IMR-90 (cell line): ENCODE results near the gene CNTLN. TPM values are rescaled to one million over a fixed set of nuclear protein-coding genes. Genes with fewer than 3 reads are reported as not detected.

Source experiments
- ATAC-seq: fragments of 200-7000 bp; cut with Tn5 transposase; 2 replicates; pipeline ENCODE4 v1.9.1; 2020; ENCODE audit warnings: low read depth, mild to moderate bottlenecking, moderate library complexity
- BruUV-seq: library from RNA; stranded (reverse); fragments of 400-500 nt; replicated peaks from 2 replicates; lab custom pipeline; 2021; lab: Mats Ljungman, UMichigan
- CTCF ChIA-PET: fragments of 300-600 bp; formaldehyde crosslinking; extraction: SDS; loops from one replicate; lab custom pipeline; 2021; ENCODE audit warnings: antibody characterized with exemption; lab: Yijun Ruan, JAX
- POLR2A ChIA-PET: fragments of 300-600 bp; sonication (Branson Sonifier 250); formaldehyde crosslinking; loops from one replicate; lab custom pipeline; 2022; ENCODE audit warnings: antibody characterized with exemption; ENCODE audit not compliant: unreplicated experiment; lab: Charles Lee
- DNase-seq: peaks from one replicate; pipeline ENCODE4 v3.0.0; 2013
- H2AFZ ChIP-seq: replicated peaks from 2 replicates; pipeline ENCODE3; 2013; ENCODE audit warnings: low read length, mild to moderate bottlenecking; ENCODE audit not compliant: poor library complexity
- H2AK5ac ChIP-seq: 2 replicates; pipeline ENCODE4 v1.6.1; 2013; ENCODE audit warnings: low read depth, low read length, inconsistent platforms
- H2AK9ac ChIP-seq: replicated peaks from 2 replicates; pipeline ENCODE3; 2013; ENCODE audit warnings: mild to moderate bottlenecking, low read depth, low read length, moderate library complexity; ENCODE audit not compliant: poor library complexity
- H2BK120ac ChIP-seq: 2 replicates; pipeline ENCODE4 v1.6.1; 2013; ENCODE audit warnings: low read depth, low read length, inconsistent platforms
- H2BK15ac ChIP-seq: 3 replicates; pipeline ENCODE4 v1.6.1; 2013; ENCODE audit warnings: low read depth, low read length, inconsistent platforms
- H2BK20ac ChIP-seq: 2 replicates; pipeline ENCODE4 v1.6.1; 2013; ENCODE audit warnings: low read depth, mild to moderate bottlenecking, inconsistent platforms, low read length, moderate library complexity
- H2BK5ac ChIP-seq: 2 replicates; pipeline ENCODE4 v1.6.1; 2013; ENCODE audit warnings: mild to moderate bottlenecking, low read depth, low read length, inconsistent platforms; ENCODE audit not compliant: poor library complexity, severe bottlenecking
- H3K14ac ChIP-seq: replicated peaks from 2 replicates; pipeline ENCODE4 v1.6.1; 2013; ENCODE audit warnings: low read depth, low read length, inconsistent platforms
- H3K18ac ChIP-seq: 2 replicates; pipeline ENCODE4 v1.6.1; 2013; ENCODE audit warnings: low read depth, low read length, control low read depth
- H3K23ac ChIP-seq: 2 replicates; pipeline ENCODE4 v1.6.1; 2013; ENCODE audit warnings: low read depth, low read length, inconsistent platforms
- H3K27ac ChIP-seq: 2 replicates; pipeline ENCODE4 v1.5.1; 2013; ENCODE audit warnings: mild to moderate bottlenecking, control low read depth, low read length; ENCODE audit not compliant: insufficient read depth
- H3K27me3 ChIP-seq: 2 replicates; pipeline ENCODE4 v1.6.1; 2013; ENCODE audit warnings: low read length; ENCODE audit not compliant: control insufficient read depth, insufficient read depth
- H3K36me3 ChIP-seq: 2 replicates; pipeline ENCODE4 v1.6.1; 2013; ENCODE audit warnings: low read length, mixed read lengths; ENCODE audit not compliant: control insufficient read depth, insufficient read depth
- H3K4ac ChIP-seq: 2 replicates; pipeline ENCODE4 v1.6.1; 2013; ENCODE audit warnings: low read depth, low read length, inconsistent platforms
- H3K4me1 ChIP-seq: 2 replicates; pipeline ENCODE4 v1.6.1; 2013; ENCODE audit warnings: low read length, mixed read lengths; ENCODE audit not compliant: control insufficient read depth, insufficient read depth
- H3K4me2 ChIP-seq: 2 replicates; pipeline ENCODE4 v1.6.1; 2013; ENCODE audit warnings: low read depth, mild to moderate bottlenecking, control low read depth, low read length, moderate library complexity
- H3K4me3 ChIP-seq: 2 replicates; pipeline ENCODE4 v1.5.1; 2013; ENCODE audit warnings: low read depth, mild to moderate bottlenecking, control low read depth, low read length, moderate library complexity; ENCODE audit not compliant: insufficient read depth
- H3K56ac ChIP-seq: 2 replicates; pipeline ENCODE4 v1.6.1; 2013; ENCODE audit warnings: low read length, inconsistent platforms; ENCODE audit not compliant: insufficient read depth; ENCODE audit errors: extremely low read depth
- H3K79me1 ChIP-seq, 2 experiments: 2 replicates each; pipeline ENCODE4 v1.6.1; 2013; ENCODE audit warnings: low read length in 2 of 2, inconsistent platforms in 1 of 2, low read depth in 1 of 2
- H3K9ac ChIP-seq: 2 replicates; pipeline ENCODE4 v1.6.1; 2013; ENCODE audit warnings: low read depth, low read length, control low read depth
- H3K9me1 ChIP-seq: 2 replicates; pipeline ENCODE4 v1.6.1; 2013; ENCODE audit warnings: low read length, inconsistent platforms; ENCODE audit not compliant: insufficient read depth
- H3K9me3 ChIP-seq: 2 replicates; pipeline ENCODE4 v1.6.1; 2013; ENCODE audit warnings: low read length; ENCODE audit not compliant: control insufficient read depth, insufficient read depth
- H4K20me1 ChIP-seq: 2 replicates; pipeline ENCODE4 v1.6.1; 2013; ENCODE audit warnings: low read length, inconsistent platforms; ENCODE audit not compliant: insufficient read depth
- H4K5ac ChIP-seq: 2 replicates; pipeline ENCODE4 v1.6.1; 2013; ENCODE audit warnings: mild to moderate bottlenecking, low read depth, low read length, control low read depth
- H4K8ac ChIP-seq, 2 experiments: 2 replicates each; pipeline ENCODE4 v1.6.1; 2013; ENCODE audit warnings: low read depth in 2 of 2, low read length in 2 of 2, control low read depth in 1 of 2, inconsistent platforms in 1 of 2
- H4K91ac ChIP-seq: 2 replicates; pipeline ENCODE4 v1.6.1; 2013; ENCODE audit warnings: low read depth, low read length, inconsistent platforms; ENCODE audit not compliant: insufficient read depth
- FOS ChIP-seq: fragments of 150-350 bp; IDR thresholded peaks from 2 replicates; pipeline ENCODE4 v1.6.1; 2016; ENCODE audit warnings: low read depth, low read length
- MXI1 ChIP-seq: IDR thresholded peaks from 2 replicates; pipeline ENCODE4 v1.6.1; 2012; ENCODE audit warnings: low read depth, mild to moderate bottlenecking, low read length, moderate library complexity, borderline replicate concordance
- NFE2L2 ChIP-seq: fragments of 150-350 bp; IDR thresholded peaks from 2 replicates; pipeline ENCODE4 v1.6.1; 2016; ENCODE audit warnings: low read depth, mild to moderate bottlenecking, low read length
- POLR2A ChIP-seq: IDR thresholded peaks from 2 replicates; pipeline ENCODE4 v1.6.1; 2012; ENCODE audit warnings: mild to moderate bottlenecking, low read depth, low read length
- RAD21 ChIP-seq: IDR thresholded peaks from 2 replicates; pipeline ENCODE4 v1.6.1; 2012; ENCODE audit warnings: low read length, improper control_type of control experiment
- whole genome bisulfite sequencing, 2 experiments: methylation state at CpG; one replicate each; pipeline versions ENCODE4 v1.1.5 to v1.1.7; 2013; ENCODE audit warnings: missing lambda C conversion rate in 2 of 2; ENCODE audit not compliant: insufficient read length in 1 of 2; ENCODE audit errors: extremely low coverage in 2 of 2; 5-methylcytosine and 5-hydroxymethylcytosine counted together
- dilution Hi-C: fragments of 300-500 bp; cut with HindIII; formaldehyde crosslinking; loops from one replicate; pipeline ENCODE4 v1.14.3; 2018; ENCODE audit warnings: low sequenced_read_pairs; ENCODE audit not compliant: unreplicated experiment
- in situ Hi-C: fragments of 300-500 bp; cut with MboI; formaldehyde crosslinking; loops from 3 replicates; pipeline ENCODE4 v1.14.3; 2019; ENCODE audit warnings: low sequenced_read_pairs, inconsistent platforms, mixed read lengths
- intact Hi-C: fragments of 100-400 bp; cut with micrococcal nuclease; formaldehyde crosslinking; loops from 2 replicates; pipeline ENCODE4 v1.10.0; 2022
- polyA plus RNA-seq, 3 experiments: library from polyadenylated mRNA; depleted of rRNA; stranded (reverse); fragments of >200 nt; gene quantifications; 2 replicates each; pipeline ENCODE4 v1.2.3, GENCODE V29; 2012; ENCODE audit warnings: low replicate concordance in 1 of 3
- total RNA-seq: library from RNA; depleted of rRNA; stranded (reverse); fragments of >200 nt; gene quantifications from 2 replicates; pipeline ENCODE4 v1.2.3, GENCODE V29; 2012
- TF ChIP-seq, protein P1 (sequence below): fragments of 150-350 bp; IDR thresholded peaks from 2 replicates; pipeline ENCODE4 v1.6.1; 2017; ENCODE audit warnings: mild to moderate bottlenecking, antibody characterized with exemption, low read length, low read depth

Gene CNTLN
- total and polyA plus RNA-seq, 2 of the 4 experiments (the other 2 are of a cell fraction) = 3.8 to 5.9 TPM

DNA sequence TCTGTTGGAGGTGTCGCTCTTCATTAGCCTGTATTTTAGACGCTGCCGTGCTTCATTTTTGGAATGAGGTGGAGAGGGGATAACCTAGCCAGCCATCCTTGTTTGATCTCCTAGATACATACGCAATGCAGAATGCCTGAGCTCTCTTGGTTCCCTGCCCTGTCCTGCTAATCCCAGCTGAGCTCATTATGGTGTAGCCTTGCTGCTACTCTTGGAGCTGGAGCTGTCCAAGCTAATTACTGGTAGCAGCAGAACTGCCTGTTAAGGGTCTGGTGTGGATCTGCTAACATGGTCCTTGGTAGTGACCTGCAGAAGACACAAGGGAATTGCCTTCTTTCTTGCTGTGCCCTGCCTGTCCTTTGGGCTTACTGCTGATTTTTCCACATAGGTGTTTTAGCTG, 207.9 kb downstream of the CNTLN start:
- Histone ChIP-seq H4K91ac (no peak overlapping the region), H2BK120ac (no peak overlapping the region), H4K20me1 (no peaks in the 10 kb centered on the region), H3K4me1 (no peaks in the 10 kb centered on the region), H2BK5ac (no peak overlapping the region), H3K36me3 (peaks cover 7% of the 10 kb centered on the region; the same call in 1 of the 2 replicates), H3K27me3 (no peaks in the 10 kb centered on the region), H3K18ac (no peak overlapping the region), H3K4me3 (no peak overlapping the region), H3K9me3 (no peaks in the 10 kb centered on the region), H2AK5ac (no peak overlapping the region), H3K4ac (no peak overlapping the region; the same call in 1 of the 2 replicates), H3K56ac (no peak overlapping the region), H2AK9ac (peak overlapping the region; percentile 55), H3K9me1 (peaks cover 3% of the 10 kb centered on the region; the same call in 1 of the 2 replicates), H3K9ac (no peak overlapping the region), H3K23ac (no peak overlapping the region), H2BK15ac (no peak overlapping the region), H3K4me2 (no peak overlapping the region), H3K27ac (no peak overlapping the region), H4K5ac (no peak overlapping the region), H4K8ac (no peak overlapping the region), H2AFZ (no peak overlapping the region), H3K14ac (no peak overlapping the region), H2BK20ac (no peak overlapping the region), H3K79me1 (no peaks in the 10 kb centered on the region)
- intact Hi-C loops (no loop called here), in situ Hi-C loops (no loop called here), dilution Hi-C loops (no loop called here)
- no peak for DNase-seq
- ATAC-seq = no peak
- no peak for TF ChIP-seq RAD21
- TF ChIP-seq, protein P1, sequence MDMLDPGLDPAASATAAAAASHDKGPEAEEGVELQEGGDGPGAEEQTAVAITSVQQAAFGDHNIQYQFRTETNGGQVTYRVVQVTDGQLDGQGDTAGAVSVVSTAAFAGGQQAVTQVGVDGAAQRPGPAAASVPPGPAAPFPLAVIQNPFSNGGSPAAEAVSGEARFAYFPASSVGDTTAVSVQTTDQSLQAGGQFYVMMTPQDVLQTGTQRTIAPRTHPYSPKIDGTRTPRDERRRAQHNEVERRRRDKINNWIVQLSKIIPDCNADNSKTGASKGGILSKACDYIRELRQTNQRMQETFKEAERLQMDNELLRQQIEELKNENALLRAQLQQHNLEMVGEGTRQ = no peak
- TF ChIP-seq POLR2A = no peak
- no peak for TF ChIP-seq MXI1
- no peak for TF ChIP-seq NFE2L2
- no peak for TF ChIP-seq FOS
- ChIA-PET POLR2A (no interaction called here), CTCF (interaction anchor here (0.8 kb wide), 1 partner anchor 14 kb away, joined by 4 read pairs; no protein-coding TSS in a partner anchor)
- BruUV-seq = no TSS peak
- 100% methylated on average over 1 of the region's 4 CpGs; no CpG with 5 or more reads in 1 of the 2 experiments for WGBS, 2 experiments
